Cortex of kidney (tissue), 1 donor: ENCODE data around the gene CARD11.

Experiments
- DNase-seq: peaks from one replicate; lab custom pipeline; 2025; lab: John Stamatoyannopoulos, UW

CARD11 gene

DNA sequence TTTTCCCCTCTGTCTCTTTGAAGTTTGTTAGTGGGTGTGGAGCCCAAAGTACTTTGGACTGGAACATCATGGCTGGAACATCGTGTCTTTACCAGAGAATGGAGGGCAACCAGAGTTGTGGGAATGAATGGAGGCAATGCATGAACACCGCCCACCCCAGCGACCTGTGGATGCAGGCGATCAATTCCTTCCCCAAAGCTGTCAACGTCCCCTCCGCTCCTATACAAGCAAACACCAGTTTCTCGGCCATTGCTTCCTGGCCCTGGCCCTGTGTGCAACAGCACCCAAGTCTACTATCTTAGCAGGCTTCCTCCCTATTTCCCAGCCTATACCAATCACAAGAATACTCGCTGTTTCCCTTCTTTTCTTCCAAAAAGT lies 62.6 kb downstream of the CARD11 start:
- no peak for DNase-seq

DNA sequence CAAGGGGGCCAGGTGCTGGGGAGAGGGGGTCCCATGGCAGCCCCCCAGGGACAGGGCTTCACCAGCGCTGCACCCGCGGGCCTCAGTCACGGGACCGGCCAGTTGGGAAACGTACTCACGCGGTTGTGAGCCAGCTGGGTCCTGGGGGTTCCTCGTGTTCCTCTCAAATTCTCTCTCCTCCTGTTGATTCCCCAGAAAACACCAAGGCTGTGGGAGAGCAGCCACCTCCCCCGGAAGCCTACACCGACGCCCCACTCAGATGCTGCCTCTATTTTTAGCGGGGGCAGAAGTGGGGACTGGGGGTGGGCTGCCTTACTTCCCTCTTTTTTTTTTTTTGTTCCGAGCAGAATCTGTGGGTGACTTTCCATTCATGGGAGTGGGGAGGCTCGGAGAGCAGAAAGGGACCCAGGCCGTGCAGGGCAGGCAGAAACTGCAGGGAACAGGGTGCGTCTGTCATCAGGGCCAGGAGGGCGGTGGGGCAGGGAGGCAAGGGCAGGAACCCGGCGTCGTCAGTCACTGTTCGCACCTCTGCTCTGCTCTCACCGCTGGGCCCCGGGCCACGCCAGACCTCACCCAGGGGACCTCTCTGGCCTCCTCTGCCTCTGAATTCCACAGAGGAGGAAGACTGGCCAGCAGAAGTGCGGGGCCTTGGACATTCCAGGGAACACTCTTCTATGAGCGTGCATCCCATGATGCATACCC lies 63.1 kb downstream of the CARD11 start:
- DNase-seq: no peak

DNA sequence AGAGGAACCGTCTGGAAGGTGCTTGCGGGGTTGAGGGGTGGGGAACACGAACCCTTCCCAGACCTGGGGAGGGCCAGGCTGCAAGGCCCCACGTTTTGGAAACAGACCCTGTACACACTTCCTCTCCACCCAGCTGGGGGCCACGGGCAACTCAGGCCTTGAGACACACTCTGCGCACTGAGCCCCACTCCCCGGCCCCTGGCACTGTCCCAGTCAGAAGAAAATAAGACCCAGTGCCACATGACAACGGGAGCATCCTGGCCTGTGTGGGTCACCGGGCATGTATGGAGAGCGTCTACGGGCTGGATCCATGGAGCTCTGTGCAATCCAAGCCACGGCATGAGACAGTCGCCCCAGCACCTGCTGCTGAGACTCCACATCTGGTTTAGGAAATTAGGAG lies 63.7 kb downstream of the CARD11 start:
- no peak for DNase-seq

- DNase-seq: no peak
Observed at GRCh38 chr7:2979201-2979631, 64.5 kb downstream of the CARD11 start.

DNA sequence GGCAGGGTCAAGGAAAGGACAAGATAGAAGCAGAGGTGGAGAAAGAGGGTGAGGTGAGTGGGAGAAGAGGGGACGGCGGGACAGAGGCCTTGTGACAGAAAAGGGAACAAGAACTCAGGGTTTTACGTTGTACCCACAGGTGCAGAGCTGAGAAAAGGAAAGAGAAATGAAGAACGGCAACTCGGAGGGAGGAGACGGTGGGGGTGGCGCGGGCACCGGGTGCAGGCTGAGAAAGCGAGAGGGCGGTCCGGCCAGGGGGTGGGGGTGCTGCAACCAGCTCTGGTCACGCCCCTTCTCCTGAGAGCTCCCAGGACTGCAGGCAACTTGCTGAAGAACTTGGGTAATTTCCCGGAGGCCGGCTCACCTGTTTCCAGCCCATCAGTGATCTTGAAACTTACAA lies 65.3 kb downstream of the CARD11 start:
- DNase-seq: no peak

GRCh38 chr7:2975821-2976371 lies 67.8 kb downstream of the CARD11 start:
- DNase-seq: no peak

- no peak for DNase-seq
Observed at GRCh38 chr7:2974093-2974819, 69.4 kb downstream of the CARD11 start.

DNA sequence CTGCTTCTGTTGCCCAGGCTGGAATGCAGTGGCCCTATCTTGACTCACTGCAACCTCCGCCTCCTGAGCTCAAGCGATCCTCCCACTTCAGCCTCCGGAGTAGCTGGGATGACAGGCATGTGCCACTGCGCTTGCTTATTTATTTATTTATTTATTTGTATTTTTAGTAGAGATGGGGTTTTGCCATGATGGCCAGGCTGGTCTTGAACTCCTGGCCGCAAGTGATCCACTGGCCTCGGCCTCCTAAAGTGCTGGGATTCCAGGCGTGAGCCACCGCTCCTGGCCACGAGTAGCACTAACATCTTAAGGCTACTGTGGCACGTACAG lies 70.9 kb downstream of the CARD11 start:
- DNase-seq: no peak

- no peak for DNase-seq
Observed at GRCh38 chr7:2971914-2972834, 71.5 kb downstream of the CARD11 start.

GRCh38 chr7:2970861-2971260 lies 72.8 kb downstream of the CARD11 start:
- no peak for DNase-seq

DNA sequence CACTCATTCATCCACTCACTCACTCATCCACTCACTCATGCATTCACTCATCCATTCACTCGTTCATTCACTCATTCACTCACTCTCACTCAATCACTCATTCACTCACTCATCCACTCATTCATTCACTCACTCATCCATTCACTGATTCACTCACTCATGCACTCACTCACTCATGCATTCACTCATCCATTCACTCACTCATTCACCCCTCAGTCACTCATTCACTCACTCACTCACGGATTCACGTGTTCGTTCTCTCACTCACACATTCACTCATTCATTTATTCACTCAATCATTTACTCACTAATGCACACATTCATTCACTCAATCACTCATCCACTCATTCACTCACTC lies 73.4 kb downstream of the CARD11 start:
- DNase-seq: no peak

DNA sequence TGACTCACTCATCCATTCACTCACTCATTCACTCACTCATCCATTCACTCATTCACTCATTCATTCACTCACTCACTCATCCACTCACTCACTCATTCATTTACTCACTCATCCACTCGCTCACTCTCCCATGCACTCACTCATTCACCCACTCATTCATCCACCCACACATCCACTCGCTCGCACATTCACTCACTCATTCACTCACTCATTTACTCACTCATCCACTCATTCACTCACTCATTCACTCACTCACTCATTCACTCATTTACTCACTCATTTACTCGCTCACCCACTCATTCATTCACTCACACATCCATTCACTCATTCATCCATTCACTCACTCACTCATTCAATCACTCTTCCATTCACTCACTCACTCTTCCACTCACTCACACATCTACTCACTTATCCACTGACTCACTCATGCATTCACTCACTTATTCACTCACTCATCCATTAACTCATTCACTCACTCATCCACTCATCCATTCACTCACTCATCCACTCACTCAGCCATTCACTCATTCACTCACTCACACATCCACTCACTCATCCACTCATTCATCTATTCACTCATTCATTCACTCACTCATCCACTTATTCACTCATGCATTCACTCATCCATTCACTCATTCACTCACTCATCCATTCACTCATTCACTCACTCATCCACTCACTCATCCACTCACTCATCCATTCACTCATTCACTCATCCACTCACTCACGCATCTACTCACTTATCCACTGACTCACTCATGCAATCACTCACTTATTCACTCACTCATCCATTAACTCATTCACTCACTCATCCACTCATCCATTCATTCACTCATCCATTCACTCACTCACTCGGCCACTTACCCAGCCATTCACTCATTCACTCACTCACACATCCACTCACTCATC lies 74.0 kb downstream of the CARD11 start:
- no peak for DNase-seq

DNA sequence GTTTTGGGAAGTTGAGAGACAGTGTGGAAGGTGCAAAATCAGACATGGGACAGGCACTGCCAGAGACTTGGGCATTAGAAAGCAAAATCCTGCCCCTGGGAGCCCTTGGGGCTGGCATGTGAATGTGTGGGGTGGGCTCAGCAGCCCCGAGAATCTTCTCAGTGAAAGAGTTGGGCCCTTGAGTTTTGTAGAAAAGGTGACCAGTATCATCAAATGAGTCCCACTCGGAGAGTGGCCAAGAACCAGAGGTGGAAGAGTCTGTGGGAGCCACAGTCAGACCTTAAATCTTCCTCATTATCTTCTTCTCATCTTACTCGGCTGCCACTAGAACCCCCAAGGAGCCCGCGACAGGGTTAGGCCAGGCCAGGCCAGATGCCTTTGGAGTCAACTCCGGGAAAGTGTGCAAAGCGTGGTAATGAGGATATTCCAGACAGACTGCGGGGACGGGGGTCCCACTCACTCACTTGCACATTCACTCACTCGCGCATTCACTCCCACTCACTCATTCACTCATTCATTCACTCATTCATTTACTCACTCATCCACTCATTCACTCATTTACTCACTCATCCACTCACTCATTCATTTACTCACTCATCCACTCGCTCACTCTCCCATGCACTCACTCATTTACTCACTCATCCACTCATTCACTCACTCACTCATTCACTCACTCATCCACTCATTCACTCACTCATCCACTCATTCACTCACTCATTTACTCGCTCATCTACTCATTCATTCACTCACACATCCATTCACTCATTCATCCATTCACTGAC lies 74.9 kb downstream of the CARD11 start:
- no peak for DNase-seq

GRCh38 chr7:2968176-2968575 lies 75.5 kb downstream of the CARD11 start:
- DNase-seq: no peak

DNA sequence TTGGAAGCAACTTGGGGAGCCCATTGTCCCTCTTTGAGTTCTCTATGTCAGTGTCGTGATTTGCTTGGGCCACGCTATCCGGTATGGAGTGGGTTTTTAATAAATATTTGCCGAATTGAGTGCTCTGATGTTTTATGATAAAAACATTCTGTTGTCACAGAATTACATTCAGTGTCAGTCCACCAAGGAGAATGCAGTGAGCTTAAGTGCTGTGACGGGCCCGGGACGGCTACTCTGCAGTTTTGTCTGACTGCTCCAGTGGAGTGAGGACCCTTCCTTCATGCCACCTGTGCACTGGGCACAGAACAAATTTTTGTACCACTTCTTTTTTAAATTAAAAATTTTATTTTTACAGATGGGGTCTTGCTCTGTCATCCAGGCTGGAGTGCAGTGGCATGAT lies 76.0 kb downstream of the CARD11 start:
- DNase-seq: no peak

DNA sequence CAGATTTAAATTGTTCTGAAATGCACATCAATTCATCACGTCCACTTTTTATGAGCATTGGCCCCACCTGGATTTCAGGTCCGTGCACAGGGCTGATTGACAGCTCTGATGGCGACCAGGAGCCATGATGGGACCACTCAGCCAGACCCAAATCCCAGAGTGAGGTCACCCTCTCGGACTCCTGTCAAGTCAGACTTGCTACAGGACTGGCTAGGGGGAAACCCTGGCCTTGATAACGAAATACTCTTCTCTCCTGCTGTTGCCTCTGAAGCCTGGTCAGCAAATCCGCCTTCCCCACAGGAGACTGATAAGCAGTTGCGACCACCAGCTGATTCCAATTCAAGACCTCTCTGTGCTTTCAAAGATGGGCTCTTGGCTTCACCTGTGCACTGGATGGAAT lies 76.4 kb downstream of the CARD11 start:
- no peak for DNase-seq

DNA sequence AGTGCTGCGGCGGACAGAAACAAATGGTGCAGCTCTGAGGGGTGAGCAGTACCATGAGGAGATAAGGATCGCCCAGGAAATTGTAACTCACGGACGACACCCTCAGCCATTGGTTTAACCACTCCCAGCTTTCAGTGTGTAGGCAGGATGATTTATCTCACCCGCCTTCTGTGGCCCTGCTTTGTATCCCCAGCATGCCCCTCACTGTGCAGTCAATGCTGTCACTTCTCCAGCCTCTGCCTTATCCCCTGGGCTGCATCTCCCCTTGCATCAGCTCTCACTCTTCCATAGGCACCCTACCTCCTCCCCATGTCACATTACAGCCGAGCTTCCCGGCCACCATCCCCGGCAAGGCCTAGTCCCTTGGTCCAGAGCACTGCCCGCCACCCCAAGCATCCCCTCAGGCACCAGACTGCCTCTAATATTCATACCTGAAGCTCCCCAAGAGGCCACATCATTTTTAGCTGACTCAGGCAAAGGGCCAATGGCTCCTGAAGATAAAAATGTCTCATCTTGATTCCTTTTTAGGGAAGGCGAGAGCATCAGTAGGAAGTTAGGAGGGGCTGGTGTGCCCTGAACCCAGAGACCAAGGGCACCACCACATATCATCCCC lies 77.1 kb downstream of the CARD11 start:
- DNase-seq: no peak

DNA sequence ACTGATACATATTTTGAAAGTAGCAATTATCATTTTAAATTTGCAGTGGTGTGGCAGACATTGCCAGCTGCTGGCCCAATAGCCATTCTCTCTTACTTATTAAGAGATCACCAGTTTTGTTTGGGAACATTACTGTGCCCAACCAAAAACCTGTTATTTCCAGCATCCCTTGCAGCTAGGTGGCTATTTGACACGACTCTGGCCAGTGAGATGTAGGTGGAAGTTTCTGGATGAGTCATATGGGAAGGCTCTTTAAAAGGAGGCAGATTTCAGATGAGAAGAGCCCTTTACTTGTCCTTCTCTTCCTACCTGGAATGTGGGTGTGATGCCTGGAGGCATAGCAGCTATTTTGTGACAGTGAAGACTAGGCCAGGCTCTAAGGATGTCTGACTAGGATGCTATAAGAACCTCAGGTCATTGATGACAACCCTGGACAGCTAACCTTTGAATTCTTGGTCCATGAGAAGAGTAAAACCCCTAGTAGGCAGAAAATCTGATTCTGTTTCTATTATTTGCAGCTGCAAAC lies 77.9 kb downstream of the CARD11 start:
- DNase-seq: no peak

- no peak for DNase-seq
Observed at GRCh38 chr7:2965301-2965700, 78.4 kb downstream of the CARD11 start.

- no peak for DNase-seq
Observed at GRCh38 chr7:2964208-2964607, 79.5 kb downstream of the CARD11 start.
